K562 (cell line): ENCODE measurements around the gene SLC6A13.

Experiments used
- CTCF ChIP-seq, 3 experiments: IDR thresholded peaks in 2 of 3; conservative IDR thresholded peaks in 1 of 3; 2 replicates each; pipeline ENCODE4 v1.5.1; 2011 to 2012; ENCODE audit warnings: low read length in 3 of 3, mild to moderate bottlenecking in 3 of 3, control low read depth in 2 of 3, improper control_type of control experiment in 1 of 3, inconsistent platforms in 1 of 3, low read depth in 1 of 3, mixed read lengths in 1 of 3, moderate library complexity in 1 of 3; ENCODE audit not compliant: insufficient read depth in 2 of 3
- MLX ChIP-seq, 2 experiments: fragments of 450-650 bp in 1 of 2; sonication (generic) in 1 of 2; formaldehyde crosslinking; conservative IDR thresholded peaks; 2 replicates each; pipeline versions ENCODE4 v1.4.0 to v1.8.1; 2020 to 2022; ENCODE audit warnings: mild to moderate bottlenecking in 1 of 2, missing genetic modification reagents in 1 of 2
- NRF1 ChIP-seq, 2 experiments: fragments of 450-650 bp; IDR thresholded peaks in 1 of 2; conservative IDR thresholded peaks in 1 of 2; 2 replicates each; pipeline ENCODE4 v1.6.1; 2014; ENCODE audit warnings: mild to moderate bottlenecking in 2 of 2
- POLR2AphosphoS5 ChIP-seq: IDR thresholded peaks from 2 replicates; pipeline ENCODE4 v1.6.1; 2011; ENCODE audit warnings: mild to moderate bottlenecking, low read depth, low read length, moderate library complexity; ENCODE audit not compliant: control insufficient read depth, insufficient read depth
- TCF3 ChIP-seq: sonication (generic); formaldehyde crosslinking; IDR thresholded peaks from 2 replicates; pipeline ENCODE4 v1.4.0; 2020; ENCODE audit warnings: mild to moderate bottlenecking, missing genetic modification reagents
- ZNF699 ChIP-seq: fragments of 250-450 bp; sonication (Bioruptor Pico); IDR thresholded peaks from 2 replicates; pipeline ENCODE4 v1.8.0; 2021; ENCODE audit warnings: mild to moderate bottlenecking, moderate library complexity; ENCODE audit not compliant: insufficient replicate concordance
- TF ChIP-seq, protein P1 (sequence below): sonication (generic); formaldehyde crosslinking; IDR thresholded peaks from 2 replicates; pipeline ENCODE4 v1.8.0; 2023; ENCODE audit warnings: mild to moderate bottlenecking, missing genetic modification reagents

DNA sequence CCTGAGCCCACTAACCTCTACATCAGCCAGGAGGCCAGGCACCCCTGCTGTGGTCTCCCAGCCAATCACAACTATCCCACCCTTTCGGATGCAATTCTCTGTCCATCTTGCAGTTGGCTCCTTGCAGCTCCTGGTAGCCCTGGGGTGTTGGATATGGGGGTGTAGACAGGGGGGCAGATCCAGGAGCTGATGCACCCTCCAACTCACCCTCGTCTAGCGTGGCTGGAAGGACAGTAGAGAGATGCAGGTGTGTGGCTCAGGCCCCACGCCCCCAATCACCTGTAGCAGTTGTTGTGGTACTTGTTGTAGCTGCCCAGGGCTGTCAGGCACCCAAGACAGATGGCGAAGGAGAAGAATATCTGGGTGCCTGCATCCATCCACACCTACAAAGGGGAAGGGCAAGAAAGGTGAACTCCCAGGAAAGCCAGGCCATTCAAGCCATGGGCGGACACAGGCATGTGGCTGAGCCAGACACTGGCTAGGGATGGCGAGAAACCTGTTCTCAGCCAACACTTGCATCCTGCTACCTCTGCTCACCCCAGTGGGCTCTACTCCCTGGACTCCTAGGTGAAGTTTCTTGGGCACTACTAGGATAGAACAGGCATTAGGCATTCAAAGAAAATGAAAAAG lies 35.2 kb downstream of the SLC6A13 start:
- TF ChIP-seq ZNF699 (CRISPR knock-in tag) (no peak), NRF1 (conservative IDR thresholded peaks at IDR 0.05 in 1 of 2, IDR thresholded peaks at IDR 0.05 in 1 of 2) (no peak), CTCF (IDR thresholded peaks at IDR 0.05 in 2 of 3, conservative IDR thresholded peaks at IDR 0.05 in 1 of 3; ENCODE audit: insufficient read depth in 2 of 3, low read depth in 1 of 3, low read length in 3 of 3) (no peak), TCF3 (CRISPR knock-in tag) (no peak), MLX (CRISPR knock-in tag; conservative IDR thresholded peaks at IDR 0.05) (no peak), POLR2AphosphoS5 (no peak)
- TF ChIP-seq, protein P1, sequence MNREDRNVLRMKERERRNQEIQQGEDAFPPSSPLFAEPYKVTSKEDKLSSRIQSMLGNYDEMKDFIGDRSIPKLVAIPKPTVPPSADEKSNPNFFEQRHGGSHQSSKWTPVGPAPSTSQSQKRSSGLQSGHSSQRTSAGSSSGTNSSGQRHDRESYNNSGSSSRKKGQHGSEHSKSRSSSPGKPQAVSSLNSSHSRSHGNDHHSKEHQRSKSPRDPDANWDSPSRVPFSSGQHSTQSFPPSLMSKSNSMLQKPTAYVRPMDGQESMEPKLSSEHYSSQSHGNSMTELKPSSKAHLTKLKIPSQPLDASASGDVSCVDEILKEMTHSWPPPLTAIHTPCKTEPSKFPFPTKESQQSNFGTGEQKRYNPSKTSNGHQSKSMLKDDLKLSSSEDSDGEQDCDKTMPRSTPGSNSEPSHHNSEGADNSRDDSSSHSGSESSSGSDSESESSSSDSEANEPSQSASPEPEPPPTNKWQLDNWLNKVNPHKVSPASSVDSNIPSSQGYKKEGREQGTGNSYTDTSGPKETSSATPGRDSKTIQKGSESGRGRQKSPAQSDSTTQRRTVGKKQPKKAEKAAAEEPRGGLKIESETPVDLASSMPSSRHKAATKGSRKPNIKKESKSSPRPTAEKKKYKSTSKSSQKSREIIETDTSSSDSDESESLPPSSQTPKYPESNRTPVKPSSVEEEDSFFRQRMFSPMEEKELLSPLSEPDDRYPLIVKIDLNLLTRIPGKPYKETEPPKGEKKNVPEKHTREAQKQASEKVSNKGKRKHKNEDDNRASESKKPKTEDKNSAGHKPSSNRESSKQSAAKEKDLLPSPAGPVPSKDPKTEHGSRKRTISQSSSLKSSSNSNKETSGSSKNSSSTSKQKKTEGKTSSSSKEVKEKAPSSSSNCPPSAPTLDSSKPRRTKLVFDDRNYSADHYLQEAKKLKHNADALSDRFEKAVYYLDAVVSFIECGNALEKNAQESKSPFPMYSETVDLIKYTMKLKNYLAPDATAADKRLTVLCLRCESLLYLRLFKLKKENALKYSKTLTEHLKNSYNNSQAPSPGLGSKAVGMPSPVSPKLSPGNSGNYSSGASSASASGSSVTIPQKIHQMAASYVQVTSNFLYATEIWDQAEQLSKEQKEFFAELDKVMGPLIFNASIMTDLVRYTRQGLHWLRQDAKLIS (CRISPR knock-in tag): no peak
